GM18511 (cell line): ENCODE data around the gene ZXDC.

Experiments used
- ATAC-seq: cut with Tn5 transposase; IDR thresholded peaks from one replicate; pipeline ENCODE4 v1.9.1; 2021; ENCODE audit warnings: mild to moderate bottlenecking, moderate library complexity; ENCODE audit not compliant: unreplicated experiment

ZXDC gene, protein sequence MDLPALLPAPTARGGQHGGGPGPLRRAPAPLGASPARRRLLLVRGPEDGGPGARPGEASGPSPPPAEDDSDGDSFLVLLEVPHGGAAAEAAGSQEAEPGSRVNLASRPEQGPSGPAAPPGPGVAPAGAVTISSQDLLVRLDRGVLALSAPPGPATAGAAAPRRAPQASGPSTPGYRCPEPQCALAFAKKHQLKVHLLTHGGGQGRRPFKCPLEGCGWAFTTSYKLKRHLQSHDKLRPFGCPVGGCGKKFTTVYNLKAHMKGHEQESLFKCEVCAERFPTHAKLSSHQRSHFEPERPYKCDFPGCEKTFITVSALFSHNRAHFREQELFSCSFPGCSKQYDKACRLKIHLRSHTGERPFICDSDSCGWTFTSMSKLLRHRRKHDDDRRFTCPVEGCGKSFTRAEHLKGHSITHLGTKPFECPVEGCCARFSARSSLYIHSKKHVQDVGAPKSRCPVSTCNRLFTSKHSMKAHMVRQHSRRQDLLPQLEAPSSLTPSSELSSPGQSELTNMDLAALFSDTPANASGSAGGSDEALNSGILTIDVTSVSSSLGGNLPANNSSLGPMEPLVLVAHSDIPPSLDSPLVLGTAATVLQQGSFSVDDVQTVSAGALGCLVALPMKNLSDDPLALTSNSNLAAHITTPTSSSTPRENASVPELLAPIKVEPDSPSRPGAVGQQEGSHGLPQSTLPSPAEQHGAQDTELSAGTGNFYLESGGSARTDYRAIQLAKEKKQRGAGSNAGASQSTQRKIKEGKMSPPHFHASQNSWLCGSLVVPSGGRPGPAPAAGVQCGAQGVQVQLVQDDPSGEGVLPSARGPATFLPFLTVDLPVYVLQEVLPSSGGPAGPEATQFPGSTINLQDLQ

GRCh38 chr3:126475413-126476114 lies at the start of gene ZXDC:
Gene ZXDC (minus strand): TSS chr3:126475891. CDS start chr3:126475865, 26 bp downstream.
- ATAC-seq = peak; percentile 85

GRCh38 chr3:126525091-126525852 lies 49.6 kb upstream of the ZXDC start:
- ATAC-seq = no peak

GRCh38 chr3:126524429-126524988 lies 48.8 kb upstream of the ZXDC start:
- ATAC-seq = no peak

DNA sequence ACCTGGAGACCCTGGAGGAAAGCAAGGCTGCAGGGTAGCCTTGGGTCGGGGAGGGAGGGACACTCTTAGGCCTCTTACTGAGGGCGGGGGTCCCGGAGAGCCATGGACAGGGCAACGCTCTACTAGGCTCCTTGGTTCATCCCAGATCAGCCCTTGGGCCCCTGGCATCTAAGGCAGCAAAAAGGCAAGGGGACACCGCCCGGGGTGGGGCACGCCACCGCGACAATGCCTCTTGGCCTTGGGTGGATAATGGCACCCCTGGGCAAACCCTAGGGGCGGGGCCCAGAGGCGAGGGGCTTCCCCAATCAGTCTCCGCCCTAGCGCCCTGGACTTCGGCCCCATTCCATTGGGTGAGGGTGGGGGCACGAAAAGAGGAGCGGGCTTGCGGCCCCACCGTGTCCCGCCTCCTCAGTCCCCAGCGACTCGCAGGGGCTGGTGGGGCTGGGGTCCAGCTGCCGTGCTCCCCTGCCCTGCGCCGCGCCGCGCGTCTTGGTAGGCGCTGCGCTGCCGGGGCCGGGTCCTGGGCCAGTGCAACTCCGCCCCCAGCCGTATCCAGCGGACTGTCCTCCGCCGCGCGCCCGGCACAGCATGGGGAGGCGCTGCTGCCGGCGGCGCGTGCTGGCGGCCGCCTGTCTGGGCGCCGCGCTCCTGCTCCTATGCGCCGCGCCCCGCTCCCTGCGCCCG lies 48.2 kb upstream of the ZXDC start, which contains the start of gene CHST13:
Gene CHST13 (plus strand): TSS at position 411 of the 684 bp plus-strand sequence. CDS start 178 bp downstream, at position 589.
- no peak for ATAC-seq

DNA sequence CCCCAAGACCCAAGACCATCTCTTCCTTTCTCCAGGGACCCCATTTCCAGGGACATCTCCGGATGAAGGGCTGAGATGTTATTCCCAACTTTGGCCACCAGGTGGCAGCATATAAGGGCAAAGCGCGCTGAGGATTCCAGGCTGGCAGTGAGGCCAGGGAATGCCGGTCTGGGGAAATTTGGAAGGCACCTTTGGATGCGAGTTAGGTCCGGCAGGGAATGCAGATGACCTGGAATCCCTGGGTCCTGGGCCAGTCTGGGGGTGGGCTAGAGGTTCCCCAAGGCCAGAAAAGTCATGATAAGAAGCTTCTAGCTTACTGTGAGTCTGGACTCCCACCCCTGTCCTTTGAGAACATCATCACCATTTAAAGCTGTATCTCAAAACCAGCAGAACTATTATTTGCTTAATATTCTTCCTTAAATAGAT lies 46.7 kb upstream of the ZXDC start:
- no peak for ATAC-seq

DNA sequence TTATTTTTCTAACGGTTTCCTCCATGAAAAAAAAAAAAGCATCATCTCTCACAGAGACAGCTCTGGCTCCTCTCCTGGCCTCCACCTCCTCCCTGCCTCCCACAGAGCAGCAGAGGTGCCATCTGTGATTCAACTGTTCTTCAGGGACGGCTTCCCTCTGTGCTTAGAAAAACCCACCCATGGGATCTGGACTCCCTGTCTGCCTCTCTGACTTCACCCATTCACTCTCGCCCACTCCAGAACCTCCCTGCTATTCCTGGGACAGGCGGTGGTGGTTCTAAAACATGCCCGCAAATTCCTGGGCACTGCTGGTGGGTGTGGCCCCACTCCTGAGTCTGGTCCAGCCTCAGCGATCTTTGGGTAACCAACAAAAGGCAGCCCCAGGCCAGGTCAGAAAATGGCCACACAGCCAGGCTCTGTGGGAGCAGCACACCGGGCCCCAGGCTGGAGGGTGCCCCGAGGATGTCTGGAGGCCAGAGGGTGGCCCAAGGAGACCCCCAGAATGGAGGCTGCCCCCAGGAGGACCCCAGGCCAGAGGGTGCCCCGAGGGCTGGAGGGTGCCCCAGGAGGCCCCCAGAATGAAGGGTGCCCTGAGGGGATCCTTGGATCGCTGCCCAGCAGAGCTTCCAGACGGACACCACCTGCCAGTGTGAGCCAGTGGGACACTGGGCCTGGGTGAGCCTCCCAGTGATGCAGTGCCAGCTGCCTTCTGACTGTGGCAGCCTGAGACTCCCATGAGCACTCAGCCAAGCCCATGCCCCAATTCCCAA lies 45.6 kb upstream of the ZXDC start:
- no peak for ATAC-seq

GRCh38 chr3:126519506-126520455 lies 44.1 kb upstream of the ZXDC start:
- ATAC-seq = no peak

DNA sequence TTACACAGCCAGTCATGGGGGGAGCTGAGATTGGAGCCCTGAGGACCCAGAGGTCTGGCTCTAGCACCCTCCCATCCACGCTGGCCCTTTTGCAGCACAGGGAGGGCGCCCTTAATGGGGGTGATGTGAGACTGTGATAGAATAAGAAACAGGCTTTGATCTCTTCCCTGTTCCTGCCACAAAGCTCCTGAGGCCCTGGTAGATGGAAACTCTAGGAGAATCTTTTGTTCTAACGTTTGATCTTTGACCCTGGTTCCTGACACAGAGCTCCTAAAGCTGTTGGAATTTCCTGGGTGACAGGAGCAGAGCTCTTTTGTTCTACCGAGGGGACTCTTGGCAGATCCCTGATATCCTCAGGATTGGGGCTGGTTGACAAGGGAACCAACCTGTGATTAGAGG lies 43.1 kb upstream of the ZXDC start:
- ATAC-seq = no peak

DNA sequence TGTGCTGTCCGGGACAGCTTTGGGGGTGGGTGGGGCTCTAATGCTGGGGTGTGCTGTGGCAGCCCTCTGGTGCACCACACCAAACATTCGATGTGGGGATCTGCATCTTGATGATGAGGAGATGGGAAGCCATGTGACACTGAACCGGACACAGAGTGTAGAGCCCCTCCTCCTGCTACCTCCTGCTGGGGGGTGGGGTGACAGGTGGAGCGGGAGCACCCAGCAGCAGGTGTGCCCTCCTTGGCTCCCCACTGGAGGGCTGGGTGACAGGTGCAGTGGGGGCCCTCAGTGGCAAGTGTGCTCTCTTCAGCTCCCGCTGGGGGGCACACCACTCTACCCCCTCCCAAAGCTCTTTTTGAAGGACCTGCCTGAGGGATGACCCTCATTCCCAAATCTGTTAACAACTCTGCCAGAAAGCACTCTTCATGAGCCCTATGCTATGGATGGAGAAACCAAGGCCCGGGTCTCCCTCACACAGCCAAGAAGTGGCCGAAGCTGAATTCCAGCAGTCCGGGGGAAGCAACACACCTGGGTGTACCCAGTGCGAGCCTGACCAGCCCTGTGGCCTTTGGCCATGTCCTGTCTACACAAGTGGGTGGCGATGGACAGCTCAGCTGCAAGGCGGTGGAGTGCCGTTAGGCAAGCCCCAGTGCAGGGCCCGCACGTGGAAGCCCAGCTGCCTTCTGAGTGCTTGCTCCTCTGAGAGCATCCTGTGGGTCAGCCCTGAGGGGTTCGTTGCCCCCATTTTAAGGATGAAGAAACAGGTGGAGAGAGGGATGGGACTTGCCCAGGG lies 42.5 kb upstream of the ZXDC start:
- ATAC-seq = no peak

DNA sequence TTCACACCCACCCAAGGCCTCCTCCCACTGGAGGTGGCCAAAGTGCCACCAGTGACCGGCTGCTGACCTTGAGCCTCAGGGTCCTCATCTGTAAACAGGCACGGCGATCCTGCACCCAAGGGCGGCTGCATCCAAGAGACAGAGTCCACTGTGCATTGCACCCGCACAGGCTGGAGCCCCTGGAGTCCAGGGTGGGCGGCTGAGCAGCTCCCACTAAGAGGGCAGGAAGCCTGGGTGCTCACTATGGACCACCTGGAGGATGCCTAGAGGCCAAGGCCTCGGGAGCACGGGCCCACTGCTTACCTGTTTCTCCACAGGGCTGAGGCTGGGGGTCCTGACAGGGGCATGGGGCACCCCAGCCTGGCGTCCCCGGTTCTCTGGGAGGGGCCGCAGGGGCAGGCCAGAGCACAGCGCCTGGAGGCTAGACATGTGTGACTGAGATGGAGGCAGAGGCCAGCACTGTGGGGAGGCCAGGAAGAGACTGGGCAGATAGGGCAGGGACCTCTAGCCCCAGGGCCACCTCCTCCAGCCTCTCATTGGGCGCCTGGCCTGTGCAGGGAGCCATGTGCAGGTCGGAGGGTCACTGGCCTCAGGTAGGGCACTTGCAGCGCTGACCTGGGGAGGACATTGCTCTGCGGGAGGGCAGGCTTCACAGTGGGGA lies 41.7 kb upstream of the ZXDC start, which contains the start of gene UROC1:
Gene UROC1 (minus strand): TSS at position 483 of the 661 bp plus-strand sequence. CDS start 54 bp downstream, at position 429.
- ATAC-seq = no peak

- no peak for ATAC-seq
Measured at GRCh38 chr3:126516936-126517290, 41.2 kb upstream of the ZXDC start.

DNA sequence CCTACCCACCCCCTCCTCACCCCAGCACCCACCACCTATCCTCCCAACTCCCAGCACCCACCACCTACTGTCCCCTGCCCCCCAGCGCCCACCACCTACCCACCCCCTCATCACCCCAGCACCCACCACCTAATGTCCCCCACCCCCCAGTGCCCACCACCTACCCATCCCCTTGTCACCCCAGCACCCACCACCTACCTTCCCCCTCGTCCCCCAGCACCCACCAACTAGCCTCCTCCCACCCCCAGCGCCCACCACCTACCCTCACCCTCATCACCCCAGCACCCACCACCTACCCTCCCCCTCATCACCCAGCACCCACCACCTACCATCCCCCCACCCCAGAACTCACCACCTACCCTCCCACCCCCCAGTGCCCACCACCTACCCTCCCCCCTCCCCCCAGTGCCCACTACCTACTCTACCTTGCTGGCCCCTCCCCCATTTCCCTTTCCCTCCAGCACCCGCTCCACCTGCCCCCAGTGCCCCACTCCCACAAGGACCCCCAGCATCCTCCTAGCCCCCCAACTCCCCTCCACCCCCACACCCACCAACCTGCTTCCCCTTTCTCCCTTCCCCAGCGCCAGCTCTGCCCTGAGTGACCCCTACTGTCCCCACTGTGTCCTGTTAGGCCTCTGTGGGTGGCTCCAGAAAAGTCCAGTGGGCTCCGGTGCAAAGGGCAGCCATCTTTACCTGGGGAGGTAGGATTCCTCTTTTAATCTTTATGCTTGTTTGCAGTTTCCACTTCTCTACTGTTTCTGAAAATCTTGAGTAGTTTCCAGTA lies 40.7 kb upstream of the ZXDC start:
- ATAC-seq = no peak

DNA sequence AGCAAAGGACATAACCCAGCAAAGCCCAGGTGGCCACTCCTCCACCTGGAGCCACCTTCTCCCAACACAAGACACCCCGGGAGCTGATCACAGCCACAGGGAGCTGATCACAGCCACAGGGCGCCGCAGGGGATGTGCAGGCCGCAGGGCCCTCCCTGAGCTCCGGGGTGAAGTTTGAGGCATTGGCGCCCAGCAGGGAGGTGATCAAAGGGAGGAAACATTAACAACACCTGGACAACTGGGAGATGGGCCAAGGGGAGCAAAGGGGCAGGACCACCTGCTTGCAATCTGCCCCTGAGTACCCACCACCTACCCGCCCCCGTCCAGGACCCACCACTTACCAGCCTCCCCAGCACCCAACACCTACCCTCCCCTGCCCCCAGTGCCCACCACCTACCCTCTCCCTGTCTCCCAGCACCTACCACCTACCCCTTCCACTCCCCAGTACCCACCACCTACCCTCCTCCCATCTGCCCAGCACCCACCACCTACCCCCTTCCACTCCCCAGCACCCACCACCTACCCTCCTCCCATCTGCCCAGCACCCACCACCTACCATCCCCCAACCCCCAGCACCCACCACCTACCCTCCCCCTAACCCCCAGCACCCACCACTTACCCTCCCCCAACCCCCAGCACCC lies 39.5 kb upstream of the ZXDC start:
- no peak for ATAC-seq

DNA sequence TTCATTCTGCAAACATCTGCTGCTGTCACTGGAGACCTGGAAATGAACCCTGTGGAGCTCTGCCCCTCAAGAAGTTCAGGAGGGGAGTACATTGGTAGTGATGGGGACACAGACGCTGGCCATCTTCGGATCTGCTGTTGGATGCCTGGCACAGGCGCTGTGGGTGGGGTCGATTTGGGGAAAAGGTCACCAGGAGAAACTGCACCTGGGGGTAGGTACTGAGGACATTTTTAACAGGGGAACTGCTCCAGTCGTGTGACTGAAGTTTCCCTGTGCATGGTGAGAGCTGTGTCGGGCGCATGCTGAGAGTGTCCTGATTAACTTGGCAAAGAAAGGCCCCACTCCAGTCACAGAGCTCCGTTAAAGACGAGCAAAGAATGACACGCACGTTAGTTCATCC lies 38.5 kb upstream of the ZXDC start:
- no peak for ATAC-seq
